HG03442 (cell line): ENCODE results near the gene AHI1.

Experiments used
- ATAC-seq: cut with Tn5 transposase; IDR thresholded peaks from one replicate; pipeline ENCODE4 v1.9.1; 2021; ENCODE audit warnings: mild to moderate bottlenecking, moderate library complexity; ENCODE audit not compliant: unreplicated experiment

The AHI1 gene

GRCh38 chr6:135497412-135498184, at the start of gene AHI1:
AHI1 (minus strand) TSS chr6:135497740; CDS start chr6:135492237, 5,503 bp downstream.
- ATAC-seq = peak; percentile 93

- no peak for ATAC-seq
Observed at GRCh38 chr6:135546680-135547418, 49.3 kb upstream of the AHI1 start.

- no peak for ATAC-seq
Observed at GRCh38 chr6:135546206-135546605, 48.7 kb upstream of the AHI1 start.

GRCh38 chr6:135540207-135540840, 42.8 kb upstream of the AHI1 start:
- ATAC-seq = no peak

GRCh38 chr6:135537741-135538301, 40.3 kb upstream of the AHI1 start:
- ATAC-seq = no peak

- ATAC-seq = no peak
Observed at GRCh38 chr6:135535989-135536414, 38.5 kb upstream of the AHI1 start.

GRCh38 chr6:135534773-135535380, 37.3 kb upstream of the AHI1 start:
- no peak for ATAC-seq

- no peak for ATAC-seq
Observed at GRCh38 chr6:135532559-135532958, 35.0 kb upstream of the AHI1 start.

GRCh38 chr6:135531954-135532490, 34.5 kb upstream of the AHI1 start:
- ATAC-seq = no peak

- no peak for ATAC-seq
Observed at GRCh38 chr6:135530113-135530512, 32.6 kb upstream of the AHI1 start.

GRCh38 chr6:135527960-135528249, 30.4 kb upstream of the AHI1 start:
- no peak for ATAC-seq

- no peak for ATAC-seq
Observed at GRCh38 chr6:135527116-135527959, 29.8 kb upstream of the AHI1 start.

GRCh38 chr6:135525594-135525993, 28.1 kb upstream of the AHI1 start:
- ATAC-seq = no peak

GRCh38 chr6:135522965-135523692, 25.6 kb upstream of the AHI1 start:
- no peak for ATAC-seq

- no peak for ATAC-seq
Observed at GRCh38 chr6:135521431-135521830, 23.9 kb upstream of the AHI1 start.

- ATAC-seq = no peak
Observed at GRCh38 chr6:135520781-135521180, 23.2 kb upstream of the AHI1 start.

GRCh38 chr6:135519348-135519747, 21.8 kb upstream of the AHI1 start:
- ATAC-seq = no peak

GRCh38 chr6:135517527-135517926, 20.0 kb upstream of the AHI1 start:
- no peak for ATAC-seq

- ATAC-seq = no peak
Observed at GRCh38 chr6:135514706-135515105, 17.2 kb upstream of the AHI1 start.
